Stimulated activated CD4-positive, alpha-beta T cell treated with anti-CD3 and anti-CD28 coated beads, Interleukin-12 subunit alpha, Interleukin-12 subunit beta, amount 100 ng/mL, for 48 hours (primary cell): Measurements from ENCODE around the gene DENND2D.

Experiments
- DNase-seq, 3 donors: peaks; one replicate each; pipeline ENCODE4 v3.0.0-alpha.2; 2020; ENCODE audit warnings: low read depth in 2 of 3, low spot score in 1 of 3

The DENND2D gene

GRCh38 chr1:111141245-111142220 is 58.9 kb downstream of the DENND2D start:
- DNase-seq = no peak

- no peak for DNase-seq
Observed at GRCh38 chr1:111140680-111140967, 59.8 kb downstream of the DENND2D start.

- peak; percentile 81 to 95 (median 94) for DNase-seq
Observed at GRCh38 chr1:111139956-111140679, 60.3 kb downstream of the DENND2D start, which contains the start of the genes CEPT1 and DRAM2. Gene CEPT1 (plus strand): TSS chr1:111140223. CDS start chr1:111147715, 7,492 bp downstream. Gene DRAM2 (minus strand): TSS chr1:111140093. CDS start chr1:111131554, 8,539 bp downstream.

GRCh38 chr1:111139324-111139955 is 61.0 kb downstream of the DENND2D start:
- DNase-seq = peak; percentile 18 to 38 (median 22)
